Ovary (tissue), 9 donors: ENCODE data around the gene CMTM3. TPM values are rescaled to one million over a fixed set of nuclear protein-coding genes. Genes with fewer than 3 reads are reported as not detected.

Experiments used
- DNase-seq, 5 donors: peaks; one replicate each; pipeline ENCODE4 v3.0.0-alpha.2; 2019 to 2020
- H3K27ac ChIP-seq, 2 donors: fragments of 200-600 bp; one replicate each; pipeline versions ENCODE4 v1.5.1 to v1.8.0; 2019 to 2022
- H3K27me3 ChIP-seq: fragments of 200-600 bp; one replicate; pipeline ENCODE4 v1.8.0; 2022
- H3K36me3 ChIP-seq: fragments of 200-600 bp; sonication (generic); one replicate; pipeline ENCODE4 v1.5.1; 2019
- H3K4me1 ChIP-seq: one replicate; pipeline ENCODE4 v1.8.1; 2013; ENCODE audit warnings: mild to moderate bottlenecking, moderate library complexity; ENCODE audit not compliant: insufficient read depth
- H3K4me3 ChIP-seq: fragments of 200-600 bp; sonication (generic); one replicate; pipeline ENCODE4 v1.5.1; 2017
- H3K9me3 ChIP-seq, 2 donors: fragments of 200-600 bp in 1 of 2; sonication (generic) in 1 of 2; one replicate each; pipeline versions ENCODE4 v1.5.1 to v1.8.1; 2013 to 2019; ENCODE audit warnings: mild to moderate bottlenecking in 1 of 2, moderate library complexity in 1 of 2
- EP300 ChIP-seq: sonication (generic); formaldehyde crosslinking; IDR thresholded peaks from one replicate; pipeline ENCODE4 v1.6.1; 2017; ENCODE audit warnings: antibody characterized with exemption
- POLR2A ChIP-seq: fragments of 450-650 bp; IDR thresholded peaks from one replicate; pipeline ENCODE4 v1.6.1; 2017; ENCODE audit warnings: antibody characterized with exemption, mild to moderate bottlenecking, moderate library complexity
- WGBS, 3 donors: extraction: QIAGEN DNeasy Blood & Tissue Kit in 1 of 3; methylation state at CpG; one replicate each; pipeline versions ENCODE4 v1.1.5 to v1.1.7; 2013 to 2017; 5-methylcytosine and 5-hydroxymethylcytosine counted together
- intact Hi-C, 4 donors: fragments of 100-400 bp; cut with DNase I; formaldehyde crosslinking; loops; one replicate each; pipeline versions ENCODE4 v1.11.0 to v1.15.1; 2022 to 2023
- polyA plus RNA-seq, 2 donors: library from polyadenylated mRNA; stranded (reverse); fragments of 200-250 nt in 1 of 2; fragments of 350-450 nt in 1 of 2; fragmentation: Illumina TruSeq in 1 of 2; extraction: RNeasy Lipid Tissue Mini Kit (QIAGEN cat#74804) in 1 of 2; gene quantifications; one replicate each; pipeline ENCODE4 v1.2.3, GENCODE V29; 2013 to 2014
- total RNA-seq, 7 donors: library from RNA; depleted of rRNA in 2 of 7; stranded (reverse); fragments of >200 nt in 2 of 7; fragmentation: NEBNext Ultra II Directional in 3 of 7; extraction: Animal tissue kit (Norgen Biotek cat#: 25700) in 3 of 7; gene quantifications; one replicate each; pipeline versions ENCODE4 v1.1.0 to v1.2.4, GENCODE V29; 2016 to 2023
- TF ChIP-seq, protein P1 (sequence below), 3 donors: fragments of 450-650 bp in 2 of 3; fragments of 200-600 bp in 1 of 3; IDR thresholded peaks; one replicate each; pipeline versions ENCODE4 v1.5.1 to v1.8.0; 2016 to 2022; ENCODE audit warnings: antibody characterized with exemption in 3 of 3, mild to moderate bottlenecking in 1 of 3
- donor health status: DM: no; HTN: no; CAD: no; lungs with moderate emphysema.
- donor health status: DM: no; HTN: no; CAD: no.
- donor health status: Bipolar disorder and iron deficiency.
- donor health status: DM: yes; HTN: yes; CAD: no.
- donor health status: DM: no; HTN: no; CAD: no.
- donor health status: DM: yes; HTN: yes; CAD: no.

The CMTM3 gene
- total and polyA plus RNA-seq, 9 donors, result 22.9 to 60.5 (median 43.2) TPM

DNA sequence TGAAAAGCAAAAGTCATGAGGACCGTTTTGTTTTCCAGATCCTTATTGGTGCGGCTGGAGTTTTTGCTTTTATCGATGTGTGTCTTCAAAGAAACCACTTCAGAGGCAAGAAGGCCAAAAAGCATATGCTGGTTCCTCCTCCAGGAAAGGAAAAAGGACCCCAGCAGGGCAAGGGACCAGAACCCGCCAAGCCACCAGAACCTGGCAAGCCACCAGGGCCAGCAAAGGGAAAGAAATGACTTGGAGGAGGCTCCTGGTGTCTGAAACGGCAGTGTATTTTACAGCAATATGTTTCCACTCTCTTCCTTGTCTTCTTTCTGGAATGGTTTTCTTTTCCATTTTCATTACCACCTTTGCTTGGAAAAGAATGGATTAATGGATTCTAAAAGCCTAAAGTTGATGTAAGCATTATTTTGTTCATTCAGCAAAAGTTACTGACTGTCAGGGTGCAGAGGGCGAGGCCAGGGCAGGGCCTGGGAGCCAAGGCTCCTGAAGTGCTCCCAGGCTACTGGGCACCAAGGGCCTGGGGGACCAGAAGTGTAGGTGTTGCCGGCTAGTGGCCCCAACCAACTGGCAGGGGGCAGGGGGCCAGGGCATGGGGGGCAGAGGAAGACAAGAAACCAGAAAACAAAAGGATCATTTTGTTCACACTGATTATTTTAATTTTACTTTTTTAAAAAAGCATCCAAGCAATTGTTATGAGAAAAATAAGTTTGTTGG lies 16.5 kb upstream of the CMTM3 start:
- Histone ChIP-seq H3K36me3 (no peaks in the 10 kb centered on the region), H3K4me1 (no peaks in the 10 kb centered on the region), H3K9me3 (no peaks in the 10 kb centered on the region), H3K27me3 (no peaks in the 10 kb centered on the region), H3K4me3 (no peak overlapping the region), H3K27ac (no peak overlapping the region)
- intact Hi-C loops, result no loop called here
- WGBS, 3 donors, result 44 to 53% (median 45%) methylated on average over 7 of the region's 7 CpGs
- no peak for DNase-seq
- TF ChIP-seq POLR2A (no peak), EP300 (no peak)
- TF ChIP-seq, protein P1, sequence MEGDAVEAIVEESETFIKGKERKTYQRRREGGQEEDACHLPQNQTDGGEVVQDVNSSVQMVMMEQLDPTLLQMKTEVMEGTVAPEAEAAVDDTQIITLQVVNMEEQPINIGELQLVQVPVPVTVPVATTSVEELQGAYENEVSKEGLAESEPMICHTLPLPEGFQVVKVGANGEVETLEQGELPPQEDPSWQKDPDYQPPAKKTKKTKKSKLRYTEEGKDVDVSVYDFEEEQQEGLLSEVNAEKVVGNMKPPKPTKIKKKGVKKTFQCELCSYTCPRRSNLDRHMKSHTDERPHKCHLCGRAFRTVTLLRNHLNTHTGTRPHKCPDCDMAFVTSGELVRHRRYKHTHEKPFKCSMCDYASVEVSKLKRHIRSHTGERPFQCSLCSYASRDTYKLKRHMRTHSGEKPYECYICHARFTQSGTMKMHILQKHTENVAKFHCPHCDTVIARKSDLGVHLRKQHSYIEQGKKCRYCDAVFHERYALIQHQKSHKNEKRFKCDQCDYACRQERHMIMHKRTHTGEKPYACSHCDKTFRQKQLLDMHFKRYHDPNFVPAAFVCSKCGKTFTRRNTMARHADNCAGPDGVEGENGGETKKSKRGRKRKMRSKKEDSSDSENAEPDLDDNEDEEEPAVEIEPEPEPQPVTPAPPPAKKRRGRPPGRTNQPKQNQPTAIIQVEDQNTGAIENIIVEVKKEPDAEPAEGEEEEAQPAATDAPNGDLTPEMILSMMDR (IDR thresholded peaks at IDR 0.05), result no peak

DNA sequence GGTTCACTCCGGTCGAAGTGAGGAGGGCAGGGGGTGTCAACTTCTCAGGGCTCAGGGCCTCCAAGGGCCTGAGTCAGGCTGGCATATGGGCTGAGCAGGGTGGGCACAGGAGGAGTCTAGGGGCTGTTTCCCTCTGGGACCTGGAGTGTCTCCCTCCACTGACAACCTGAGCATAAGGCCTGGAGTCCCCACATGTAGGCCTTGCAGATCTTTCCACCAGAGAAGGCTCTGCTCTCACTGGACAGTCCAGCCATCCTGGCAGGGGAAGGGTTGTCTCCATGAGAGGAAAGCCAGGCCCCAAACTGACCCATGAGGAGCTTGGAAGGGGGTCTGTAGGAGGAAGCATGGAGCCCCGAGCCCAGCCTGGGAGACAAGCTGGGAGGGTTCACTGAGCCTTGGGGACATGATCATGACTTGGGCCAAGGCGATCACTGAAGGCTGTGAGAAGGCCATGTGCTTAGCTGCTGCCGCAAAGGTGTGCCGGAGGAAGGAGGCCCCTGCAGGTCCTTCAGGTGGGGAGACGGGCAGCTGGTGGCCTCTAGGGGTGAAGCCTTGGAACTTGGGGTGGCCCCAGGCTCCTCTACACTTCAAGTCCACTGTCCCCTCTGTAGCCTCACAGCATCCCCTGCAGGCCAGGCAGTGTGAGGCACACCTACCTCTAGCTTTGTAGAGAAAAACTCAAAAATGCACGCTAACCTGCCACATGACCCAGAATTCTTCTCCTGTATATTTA lies 15.4 kb upstream of the CMTM3 start:
- no peak for DNase-seq
- intact Hi-C loops, result no loop called here

DNA sequence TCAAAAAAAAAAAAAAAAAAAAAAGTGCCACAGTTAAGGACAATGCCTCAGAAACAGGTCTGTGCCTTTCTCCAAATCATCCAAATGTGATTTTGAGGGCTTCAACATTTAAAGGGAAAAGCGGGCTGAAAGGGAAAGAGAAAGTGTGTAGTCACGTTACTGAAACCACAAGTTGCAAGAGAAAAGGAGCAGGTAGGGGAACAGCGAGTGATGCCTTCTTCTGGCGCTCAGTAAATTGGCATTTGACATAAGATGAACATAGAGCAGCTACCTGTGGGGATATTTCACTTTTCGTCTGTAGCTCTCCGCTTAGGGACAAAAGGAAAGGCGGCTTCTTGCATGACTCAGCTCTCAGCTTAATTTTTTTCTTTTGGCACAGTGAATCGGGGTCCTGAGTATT lies 14.2 kb upstream of the CMTM3 start:
- H3K4me1 ChIP-seq, result no peaks in the 10 kb centered on the region
- no peak overlapping the region for H3K4me3 ChIP-seq
- H3K27ac ChIP-seq, result no peak overlapping the region
- intact Hi-C loops, result no loop called here
- WGBS, 3 donors, result 76 to 85% (median 83%) methylated on average over 8 of the region's 8 CpGs
- no peaks in the 10 kb centered on the region for H3K36me3 ChIP-seq
- no peak for DNase-seq
- no peaks in the 10 kb centered on the region for H3K27me3 ChIP-seq
- TF ChIP-seq EP300 (no peak), POLR2A (no peak)
- TF ChIP-seq, protein P1 (IDR thresholded peaks at IDR 0.05), result no peak
- no peaks in the 10 kb centered on the region for H3K9me3 ChIP-seq

More for the DNA sequence above, 15.4 kb upstream of the CMTM3 start:
- Histone ChIP-seq H3K27me3 (no peaks in the 10 kb centered on the region), H3K27ac (no peak overlapping the region), H3K36me3 (no peaks in the 10 kb centered on the region), H3K9me3 (no peaks in the 10 kb centered on the region), H3K4me1 (no peaks in the 10 kb centered on the region), H3K4me3 (no peak overlapping the region)
- 93 to 97% (median 94%) methylated on average over 8 of the region's 8 CpGs for WGBS, 3 donors
- TF ChIP-seq EP300, result no peak
- no peak for TF ChIP-seq POLR2A
- TF ChIP-seq, protein P1 (IDR thresholded peaks at IDR 0.05), result peak in 1 of 3 donors; percentile 11

DNA sequence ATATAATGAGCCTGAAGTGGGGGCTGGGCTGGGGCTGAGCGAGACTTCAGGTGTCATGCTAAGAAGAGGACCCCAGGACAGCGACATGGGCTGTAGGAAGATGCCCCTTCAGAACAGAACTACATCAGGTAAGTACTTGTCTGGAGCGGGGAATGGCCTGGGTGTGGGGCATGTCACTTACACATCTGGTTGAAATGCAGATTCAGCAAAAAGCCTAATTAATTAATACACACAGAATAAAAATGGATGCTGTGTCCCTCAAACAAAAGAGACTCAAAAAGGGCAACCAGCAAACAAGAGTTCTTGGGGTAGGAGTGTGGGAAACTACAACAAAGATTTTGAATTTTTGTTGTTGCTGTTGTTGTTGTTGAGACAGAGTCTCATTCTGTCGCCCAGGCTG lies 13.5 kb upstream of the CMTM3 start:
- no peak overlapping the region for H3K4me3 ChIP-seq
- no peaks in the 10 kb centered on the region for H3K27me3 ChIP-seq
- no peaks in the 10 kb centered on the region for H3K36me3 ChIP-seq
- H3K27ac ChIP-seq, result no peak overlapping the region
- no peaks in the 10 kb centered on the region for H3K4me1 ChIP-seq
- WGBS, 3 donors, result 89 to 95% (median 91%) methylated on average over 4 of the region's 4 CpGs
- intact Hi-C loops, result no loop called here
- no peak for DNase-seq
- H3K9me3 ChIP-seq, result no peaks in the 10 kb centered on the region
- no peak for TF ChIP-seq POLR2A
- no peak for TF ChIP-seq EP300
- TF ChIP-seq, protein P1 (IDR thresholded peaks at IDR 0.05), result no peak
